Measurements from ENCODE around the gene APH1A.

- TF ChIP-seq ATF2 (CRISPR knock-in tag; IDR thresholded peaks at IDR 0.05) (no peak), CTCF (CRISPR knock-in tag; IDR thresholded peaks at IDR 0.05) (0 out of 2 replicates have a peak, but pooled peaks have one; percentile 10), MTF1 (CRISPR knock-in tag; IDR thresholded peaks at IDR 0.05) (no peak), ZNF629 (CRISPR knock-in tag; conservative IDR thresholded peaks at IDR 0.05) (no peak), POLR2AphosphoS5 (IDR thresholded peaks at IDR 0.05; ENCODE audit: low read depth, low read length) (no peak), ZMAT3 (CRISPR knock-in tag; conservative IDR thresholded peaks at IDR 0.05) (no peak), SAP130 (CRISPR knock-in tag; IDR thresholded peaks at IDR 0.05; ENCODE audit: low read depth) (0 out of 2 replicates have a peak, but pooled peaks have one; percentile 6), DZIP1 (CRISPR knock-in tag; IDR thresholded peaks at IDR 0.05) (no peak), CSRNP1 (CRISPR knock-in tag; IDR thresholded peaks at IDR 0.05) (no peak)
These were observed 12.1 kb downstream of the APH1A start for GRCh38 chr1:150256554-150257341.

Data from HepG2 (cell line).